SK-N-SH treated with all-trans-retinoic acid at 6 μM for 48 hours (cell line): Measurements from ENCODE around the gene SYTL2.

Experiments
- ARNTL ChIP-seq: fragments of 450-650 bp; formaldehyde crosslinking; IDR thresholded peaks from 2 replicates; pipeline ENCODE4 v1.5.0; 2020; ENCODE audit warnings: low read depth, mild to moderate bottlenecking, moderate library complexity, borderline replicate concordance
- BACH2 ChIP-seq: fragments of 250-450 bp; sonication (Bioruptor Pico); IDR thresholded peaks from 2 replicates; pipeline ENCODE4 v1.9.0; 2021; ENCODE audit warnings: mild to moderate bottlenecking, borderline replicate concordance
- OSR1 ChIP-seq: fragments of 250-450 bp; sonication (Bioruptor Pico); IDR thresholded peaks from 2 replicates; pipeline ENCODE4 v1.8.0; 2022; ENCODE audit warnings: moderate library complexity, mild to moderate bottlenecking, inconsistent platforms
- PATZ1 ChIP-seq: fragments of 250-450 bp; sonication (Bioruptor Pico); IDR thresholded peaks from 2 replicates; pipeline ENCODE4 v1.8.0; 2020; ENCODE audit warnings: mild to moderate bottlenecking, moderate library complexity, borderline replicate concordance
- TSHZ2 ChIP-seq: fragments of 250-450 bp; sonication (Bioruptor Pico); IDR thresholded peaks from 2 replicates; pipeline ENCODE4 v1.5.0; 2020; ENCODE audit warnings: mild to moderate bottlenecking, moderate library complexity
- ZFP30 ChIP-seq: fragments of 450-650 bp; formaldehyde crosslinking; IDR thresholded peaks from 2 replicates; pipeline ENCODE4 v1.5.0; 2022; ENCODE audit warnings: mild to moderate bottlenecking, moderate library complexity

GRCh38 chr11:85847436-85847835 lies 36.5 kb upstream of the SYTL2 start:
- TF ChIP-seq ARNTL (CRISPR knock-in tag) = no peak
- TF ChIP-seq BACH2 (CRISPR knock-in tag) = no peak
- no peak for TF ChIP-seq ZFP30 (CRISPR knock-in tag)
- TF ChIP-seq TSHZ2 = no peak
- no peak for TF ChIP-seq PATZ1
- no peak for TF ChIP-seq OSR1 (CRISPR knock-in tag)
